GM12878 (cell line): ENCODE data around the gene ACCSL.

Experiments used
- CREM ChIP-seq: IDR thresholded peaks from 2 replicates; pipeline ENCODE4 v1.6.1; 2014; ENCODE audit warnings: antibody characterized with exemption, low read depth
- CTCF ChIP-seq, 3 experiments: IDR thresholded peaks in 2 of 3; conservative IDR thresholded peaks in 1 of 3; 2 replicates each; pipeline ENCODE4 v1.5.1; 2011; ENCODE audit warnings: low read depth in 3 of 3, low read length in 3 of 3, mild to moderate bottlenecking in 3 of 3, control low read depth in 2 of 3, moderate library complexity in 2 of 3, inconsistent platforms in 1 of 3, mixed read lengths in 1 of 3; ENCODE audit not compliant: control insufficient read depth in 2 of 3, insufficient read depth in 1 of 3; ENCODE audit errors: extremely low read depth in 1 of 3
- MTA3 ChIP-seq: IDR thresholded peaks from 2 replicates; pipeline ENCODE4 v1.6.1; 2012; ENCODE audit warnings: low read length, inconsistent platforms, borderline replicate concordance
- MXI1 ChIP-seq: fragments of 150-350 bp; IDR thresholded peaks from 2 replicates; pipeline ENCODE4 v1.6.1; 2011; ENCODE audit warnings: low read depth, mild to moderate bottlenecking, inconsistent platforms, low read length, improper control_type of control experiment
- POLR2A ChIP-seq: IDR thresholded peaks from 2 replicates; pipeline ENCODE4 v1.6.1; 2011; ENCODE audit warnings: low read depth, mild to moderate bottlenecking, low read length
- POLR2AphosphoS5 ChIP-seq: IDR thresholded peaks from 2 replicates; pipeline ENCODE4 v1.6.1; 2011; ENCODE audit warnings: mild to moderate bottlenecking, low read length, inconsistent platforms
- SMC3 ChIP-seq: IDR thresholded peaks from 2 replicates; pipeline ENCODE4 v1.6.1; 2011; ENCODE audit warnings: low read length, improper control_type of control experiment, borderline replicate concordance
- ZNF274 ChIP-seq: IDR thresholded peaks from one replicate; pipeline ENCODE4 v1.8.0; 2011; ENCODE audit not compliant: insufficient read length, insufficient read depth

- TF ChIP-seq MTA3 (no peak), ZNF274 (no peak), CREM (no peak), POLR2A (no peak), CTCF (IDR thresholded peaks at IDR 0.05 in 2 of 3, conservative IDR thresholded peaks at IDR 0.05 in 1 of 3; ENCODE audit: control insufficient read depth in 2 of 3, extremely low read depth in 1 of 3, insufficient read depth in 1 of 3, low read depth in 3 of 3, low read length in 3 of 3) (no peak), SMC3 (no peak), MXI1 (no peak), POLR2AphosphoS5 (no peak)
Measured at GRCh38 chr11:44047298-44047697, 483 bp upstream of the ACCSL start.
